Activated CD4-positive, CD25-positive, alpha-beta regulatory T cell treated with anti-CD3 and anti-CD28 coated beads, Interleukin-2, amount 50 U/mL, for 16 hours (primary cell): ENCODE measurements around the gene AP2A2.
A peak's percentile ranks its signal among the peaks of the same experiment; 100 is the strongest.

Experiments
- DNase-seq: peaks from one replicate; pipeline ENCODE4 v3.0.0-alpha.2; 2020; ENCODE audit warnings: low read depth, low spot score

AP2A2 gene

DNA sequence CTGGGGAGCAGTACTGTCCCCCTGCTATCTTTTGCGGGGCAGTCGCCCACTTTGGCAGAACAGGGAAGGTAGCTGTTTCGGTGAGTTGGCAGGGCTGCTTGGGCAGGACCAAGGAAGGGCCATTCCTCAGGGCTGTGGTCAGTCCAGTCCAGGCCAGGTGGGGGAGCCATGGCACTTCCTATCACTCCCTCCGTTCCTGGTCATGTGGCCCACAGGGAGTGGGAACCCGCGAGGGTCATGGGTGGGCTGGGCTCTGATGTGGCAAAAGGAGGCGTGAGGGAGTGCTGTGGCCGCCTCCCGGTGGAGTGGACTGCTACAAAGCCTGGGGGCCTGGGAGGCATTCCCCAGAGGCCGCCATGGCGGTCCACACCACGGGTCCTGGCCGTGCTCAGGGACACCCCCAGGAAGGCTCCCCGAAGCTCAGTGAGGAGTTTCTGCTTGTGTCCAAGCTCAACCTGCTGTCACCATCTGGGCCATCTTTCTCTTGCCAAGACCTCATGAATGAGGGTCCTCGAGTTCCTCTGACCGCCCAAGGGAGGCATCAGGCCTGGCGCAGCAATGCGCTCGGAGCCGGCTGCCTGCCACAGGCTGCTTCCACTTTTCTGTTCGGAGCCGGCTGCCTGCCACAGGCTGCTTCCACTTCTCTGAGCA lies 27.0 kb upstream of the AP2A2 start:
- no peak for DNase-seq

DNA sequence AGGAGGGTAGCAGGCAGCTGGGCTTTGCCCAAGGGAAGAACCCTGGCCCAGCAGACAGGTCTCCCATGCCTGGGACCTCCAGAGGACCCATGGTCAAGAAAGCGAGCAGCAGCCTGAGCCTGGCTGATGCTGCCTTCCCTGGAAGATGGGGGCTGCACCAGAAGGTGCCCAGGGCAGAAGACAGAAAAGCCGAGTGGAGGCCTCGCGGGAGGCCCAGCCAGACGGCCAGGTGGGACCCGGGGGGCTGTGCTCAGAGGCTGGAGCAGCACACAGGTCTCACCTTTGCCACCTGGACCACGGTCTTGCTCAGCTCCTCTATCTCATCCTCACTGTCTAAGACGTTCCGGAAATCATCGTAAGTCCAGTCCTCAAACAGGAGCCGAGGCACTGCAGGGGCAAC lies 25.9 kb upstream of the AP2A2 start:
- no peak for DNase-seq

DNA sequence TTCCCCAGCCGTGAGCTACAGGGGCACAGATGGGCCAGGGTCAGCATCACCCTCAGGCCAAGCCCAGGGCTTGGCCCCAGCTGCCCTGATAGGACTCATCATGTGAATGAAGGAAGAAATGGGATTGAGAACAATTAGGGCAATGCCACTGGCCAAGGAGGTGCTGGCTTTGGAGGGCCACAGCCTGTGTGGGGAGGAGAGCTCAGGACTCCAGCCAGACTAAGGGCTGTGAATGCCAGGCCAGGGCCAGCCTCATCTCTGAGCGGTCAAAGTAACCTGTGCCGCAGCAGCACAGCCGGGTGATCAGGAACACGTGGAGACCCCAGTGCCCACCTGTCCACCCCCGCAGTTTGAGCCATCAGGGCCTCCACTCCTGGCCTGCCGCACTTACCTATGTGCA lies 25.1 kb upstream of the AP2A2 start:
- no peak for DNase-seq

DNA sequence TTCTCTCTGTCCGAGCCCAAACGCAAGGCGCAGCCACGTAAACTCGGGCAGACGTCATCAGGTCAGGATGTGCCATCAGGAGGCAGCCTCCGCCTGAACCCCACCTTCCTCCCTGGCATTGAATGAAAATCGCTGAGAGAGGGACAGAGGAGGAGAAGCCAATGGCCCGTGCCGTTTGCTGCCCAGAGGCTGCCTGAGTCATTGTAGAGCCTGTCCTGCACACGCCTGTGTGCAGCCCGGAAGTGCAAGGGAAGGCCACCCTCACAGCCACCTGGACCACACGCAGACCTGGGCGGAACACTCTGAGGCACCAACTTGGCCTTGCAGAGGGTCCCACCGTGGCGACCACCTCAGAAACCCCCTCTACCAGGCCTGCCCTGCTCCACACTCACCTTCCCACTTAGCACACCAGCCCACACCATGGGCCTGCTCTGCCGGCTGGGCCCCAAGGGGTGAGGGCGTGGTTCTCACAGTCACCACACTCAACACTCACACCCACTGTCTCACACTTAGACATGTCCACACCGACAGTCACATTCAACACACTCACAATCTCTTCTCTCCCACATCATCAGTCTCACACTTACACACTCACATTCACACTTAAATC lies 24.1 kb upstream of the AP2A2 start:
- no peak for DNase-seq

DNA sequence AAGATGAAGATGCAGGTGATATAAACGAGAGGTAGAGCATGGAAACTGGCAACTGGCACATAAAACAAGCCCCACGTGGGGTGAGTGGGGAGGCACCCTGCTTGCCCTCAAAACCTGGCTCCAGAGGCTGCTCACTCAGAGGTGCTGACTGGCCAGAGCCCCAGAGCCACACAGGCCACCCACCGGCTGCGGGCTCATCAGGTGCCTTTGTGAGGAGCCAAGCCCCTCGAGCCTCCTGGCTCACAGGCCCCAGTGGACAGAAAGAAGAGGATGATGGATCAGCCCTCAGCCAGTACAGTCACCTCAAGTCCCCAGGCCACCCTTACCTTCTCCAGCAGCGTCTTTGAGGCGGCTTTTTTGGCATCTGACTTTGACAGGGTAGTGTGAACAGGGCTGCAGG lies 21.3 kb upstream of the AP2A2 start:
- no peak for DNase-seq

DNA sequence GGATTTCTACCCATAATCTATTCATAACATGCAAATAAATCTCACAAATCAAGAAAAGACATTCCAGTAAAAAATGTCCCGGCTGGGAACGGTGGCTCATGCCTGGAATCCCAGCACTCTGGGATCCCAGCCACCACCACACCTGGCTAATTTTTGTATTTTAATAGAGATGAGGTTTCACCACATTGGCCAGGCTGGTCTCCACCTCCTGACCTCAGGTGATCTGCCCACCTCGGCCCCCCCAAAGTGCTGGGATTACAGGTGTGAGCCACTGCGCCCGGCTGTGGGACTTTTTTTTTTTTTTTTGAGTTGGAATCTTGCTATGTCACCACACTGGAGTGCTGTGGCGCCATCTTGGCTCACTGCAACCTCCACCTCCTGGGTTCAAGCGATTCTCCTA lies 19.7 kb upstream of the AP2A2 start:
- DNase-seq: no peak

DNA sequence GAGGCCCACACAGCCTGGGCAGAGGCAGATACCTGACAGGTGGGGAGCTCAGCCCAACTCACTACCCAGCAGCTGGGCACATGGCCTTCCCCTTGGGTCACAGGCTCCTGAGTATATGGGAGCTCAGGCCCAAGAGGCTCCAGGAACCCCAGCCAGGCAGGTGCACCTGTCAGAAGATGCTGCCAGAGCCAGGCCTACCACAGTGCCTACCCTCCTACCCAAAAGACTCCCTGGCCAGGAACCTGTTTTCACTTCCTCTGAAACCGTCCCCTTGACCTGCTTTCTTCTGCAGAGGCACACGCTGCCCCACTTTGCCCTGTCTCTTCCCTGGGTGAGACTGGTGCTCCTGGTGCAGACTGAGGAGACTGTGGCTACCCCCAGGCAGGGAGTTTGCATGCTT lies 18.0 kb upstream of the AP2A2 start:
- no peak for DNase-seq

DNA sequence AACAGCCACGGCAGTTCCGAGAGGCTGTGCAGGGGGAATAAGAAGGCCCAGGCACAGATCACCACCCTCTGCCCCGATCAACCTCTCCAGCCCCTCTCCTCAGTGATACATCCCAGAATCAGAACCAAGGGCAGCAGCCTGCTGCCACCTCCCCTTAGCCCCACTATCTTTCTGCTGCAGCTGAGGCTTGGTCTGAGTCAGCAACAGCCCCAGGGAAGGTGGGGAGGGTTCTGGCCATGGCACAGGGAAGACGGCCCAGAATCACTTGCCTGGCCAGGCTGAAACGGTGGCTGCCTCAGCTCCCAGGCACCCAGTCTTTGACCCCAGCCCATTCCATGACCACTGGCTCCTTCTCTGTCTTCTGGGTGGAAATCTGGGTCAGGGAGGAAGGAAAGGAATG lies 17.4 kb upstream of the AP2A2 start:
- DNase-seq: no peak

DNA sequence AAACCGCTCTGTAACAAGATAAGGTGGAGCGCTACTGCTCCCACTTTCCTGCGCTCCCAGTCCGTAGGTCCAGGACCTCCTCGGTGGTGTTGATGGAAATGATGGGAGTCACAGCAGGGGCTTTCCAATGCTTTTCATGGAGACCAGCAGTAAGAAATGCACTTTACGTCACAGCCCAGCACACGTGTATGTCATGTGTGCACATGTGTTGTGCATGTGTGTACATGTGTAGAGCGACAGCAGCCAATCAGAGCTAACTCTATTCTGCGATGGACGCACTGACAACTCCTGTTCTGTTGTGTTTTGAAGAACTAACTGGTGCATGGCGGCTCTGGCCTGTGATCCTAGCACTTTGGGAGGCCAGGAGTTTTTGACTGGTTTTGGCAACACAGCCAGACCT lies 16.3 kb upstream of the AP2A2 start:
- no peak for DNase-seq

DNA sequence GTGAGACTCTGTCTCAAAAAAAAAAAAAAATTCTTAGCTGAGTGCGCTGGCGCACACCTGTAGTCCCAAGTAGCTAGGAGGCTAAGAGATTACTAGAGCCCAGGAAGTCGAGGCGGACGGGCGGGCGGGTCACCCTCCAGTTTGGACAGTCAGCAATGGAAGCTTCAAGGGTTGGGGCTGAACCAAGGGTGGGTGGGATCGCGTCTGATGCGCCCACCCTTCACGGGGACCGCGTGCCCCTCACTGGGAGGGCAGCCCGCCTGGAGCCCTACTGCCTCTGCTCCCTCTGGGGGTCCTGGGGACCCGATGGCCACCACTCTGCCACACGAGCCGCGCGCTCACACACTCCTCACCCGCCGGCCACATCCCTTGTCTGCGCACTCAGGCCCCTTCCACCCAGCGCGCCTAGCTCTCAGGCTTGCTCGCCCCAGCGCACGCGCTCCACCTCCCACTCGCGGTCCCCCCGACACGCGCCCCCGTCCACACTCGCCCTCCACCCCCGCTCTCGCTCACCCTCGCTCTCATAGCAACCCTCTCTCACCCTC lies 15.6 kb upstream of the AP2A2 start:
- no peak for DNase-seq

DNA sequence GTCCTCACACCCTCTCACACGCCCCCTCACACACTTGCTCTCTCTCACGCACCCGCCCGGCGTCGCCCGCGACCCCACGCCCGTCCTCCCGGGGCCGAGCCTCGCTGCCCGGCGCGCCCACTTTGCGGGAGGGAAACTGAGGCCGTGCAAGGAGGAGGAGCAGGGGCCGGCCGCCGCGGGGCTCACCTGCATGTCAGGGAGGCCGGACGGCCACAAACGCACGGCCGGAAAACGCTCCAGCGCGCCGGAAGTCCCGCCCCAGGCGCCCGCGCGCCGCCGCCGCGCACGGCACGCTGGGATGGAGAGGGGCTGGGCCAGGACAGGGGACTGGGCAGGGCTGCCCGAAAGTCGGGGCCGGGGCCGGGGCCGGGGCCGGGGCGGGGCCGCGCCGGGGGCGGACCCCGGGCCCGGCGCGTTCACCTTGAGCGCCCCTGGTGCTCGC lies 15.1 kb upstream of the AP2A2 start, which contains the start of gene CHID1:
TSS of gene CHID1 (minus strand) at position 222 of the 442 bp plus-strand sequence. CDS start 5,994 bp downstream, outside the sequence.
- peak; percentile 71 for DNase-seq

DNA sequence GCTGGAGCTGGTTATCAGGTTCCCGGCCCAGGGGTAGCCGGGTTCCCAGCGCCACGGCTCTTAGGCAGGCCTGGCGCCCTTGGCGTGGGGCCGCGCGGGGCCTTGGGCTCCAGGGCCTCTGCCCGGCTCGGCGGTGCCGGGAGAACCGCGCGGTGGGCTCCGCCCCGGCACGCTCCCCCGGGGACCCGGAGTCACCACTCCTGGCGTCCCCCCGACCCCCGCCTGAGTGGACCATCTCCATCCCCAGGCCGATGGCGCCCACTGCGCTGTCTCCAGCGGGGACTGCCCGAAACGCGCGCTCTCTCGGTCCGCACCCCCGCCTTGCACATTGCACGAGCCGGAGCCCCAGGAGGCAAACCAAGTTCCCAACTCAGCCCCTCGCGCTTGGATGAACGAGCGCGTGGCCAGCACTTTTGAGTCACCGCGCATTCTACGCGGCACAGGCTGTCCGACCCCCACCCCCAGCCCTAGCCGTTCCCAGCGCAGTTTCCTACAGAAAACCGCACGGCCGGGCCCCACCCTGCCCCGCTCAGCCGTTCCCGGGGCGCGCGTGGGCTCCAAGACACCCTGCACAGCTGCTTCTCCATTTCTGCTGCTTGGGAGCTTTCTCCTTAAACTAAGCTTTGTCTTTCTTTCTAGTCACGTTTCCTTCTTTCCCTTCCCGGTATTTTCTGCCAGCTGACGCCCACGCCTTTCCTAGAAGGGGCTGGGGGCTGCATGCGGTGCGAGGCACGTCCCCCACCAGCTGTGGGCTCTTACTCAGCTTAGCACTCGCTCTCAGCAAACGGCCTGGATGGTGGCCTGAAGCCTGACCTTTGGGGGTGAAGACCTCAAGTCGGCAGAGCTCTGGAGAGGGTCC lies 14.4 kb upstream of the AP2A2 start:
- DNase-seq: no peak

DNA sequence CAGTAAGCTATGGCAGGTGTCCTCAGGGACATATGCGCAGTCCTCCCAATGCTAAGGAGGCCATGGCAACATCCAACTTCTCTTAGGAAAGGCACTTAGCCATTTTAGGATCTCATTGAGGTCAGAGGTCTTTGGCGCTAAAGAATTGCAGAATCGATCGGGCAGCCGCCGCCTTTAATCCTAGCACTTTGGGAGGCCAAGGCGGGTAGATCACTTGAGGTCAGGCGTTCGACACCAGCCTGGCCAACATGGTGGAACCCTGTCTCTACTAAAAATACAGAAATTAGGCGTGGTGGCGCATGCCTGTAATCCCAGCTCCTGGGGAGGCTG lies 13.8 kb upstream of the AP2A2 start:
- DNase-seq: no peak

DNA sequence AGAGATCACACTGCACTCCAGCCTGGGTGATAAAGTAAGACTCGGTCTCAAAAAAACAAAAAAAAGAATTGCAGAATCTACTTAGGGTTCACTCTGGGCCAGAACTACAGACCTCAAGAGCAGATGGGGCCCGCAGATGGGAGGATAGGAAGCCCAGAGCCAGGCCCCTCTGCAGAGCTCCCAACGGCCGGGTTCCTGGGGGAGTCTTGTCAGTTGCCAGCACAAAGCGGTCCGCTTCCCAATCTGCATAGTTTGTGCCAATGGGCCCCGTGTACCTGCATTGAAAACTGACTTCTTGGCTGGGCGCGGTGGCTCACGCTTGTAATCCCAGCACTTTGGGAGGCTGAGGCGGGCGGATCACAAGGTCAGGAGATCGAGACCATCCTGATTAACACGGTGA lies 13.4 kb upstream of the AP2A2 start:
- DNase-seq: no peak

DNA sequence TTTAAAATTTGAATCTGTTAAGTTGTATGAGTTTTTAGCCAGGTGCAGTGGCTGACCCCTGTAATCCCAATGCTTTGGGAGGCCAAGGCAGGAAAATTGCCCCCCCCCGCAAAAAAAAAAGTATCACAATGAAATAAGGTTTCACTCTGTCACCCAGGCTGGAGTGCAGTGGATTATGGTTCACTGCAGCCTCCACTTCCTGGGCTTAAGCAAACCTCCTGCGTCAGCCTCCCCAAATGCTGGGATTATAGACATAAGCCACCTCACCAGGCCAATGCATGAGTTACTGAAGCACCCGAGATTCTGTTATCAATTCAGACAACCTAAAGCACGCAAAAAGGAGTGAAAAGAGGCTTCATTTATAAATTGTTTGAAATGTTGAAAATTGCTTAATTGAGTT lies 12.6 kb upstream of the AP2A2 start:
- DNase-seq: no peak

DNA sequence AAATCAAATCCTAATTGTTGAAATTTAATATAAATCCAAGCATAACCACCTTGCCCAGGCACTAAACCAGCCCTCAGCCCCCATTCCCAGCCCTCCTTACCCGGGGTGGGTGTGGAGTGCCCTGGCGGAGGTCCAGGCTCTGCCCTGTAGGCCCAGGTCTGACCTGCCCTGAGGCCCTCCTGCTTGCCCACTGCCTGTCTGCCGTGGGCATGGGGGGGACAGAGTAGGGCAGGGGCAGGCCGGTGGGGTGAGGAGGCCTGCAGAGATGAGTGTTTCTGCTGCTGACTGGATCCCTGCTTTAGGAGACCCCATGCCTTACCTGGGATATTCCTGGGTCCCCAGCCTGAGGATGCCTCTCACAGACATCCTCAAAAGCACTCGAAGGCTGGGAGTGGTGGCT lies 11.5 kb upstream of the AP2A2 start:
- no peak for DNase-seq

DNA sequence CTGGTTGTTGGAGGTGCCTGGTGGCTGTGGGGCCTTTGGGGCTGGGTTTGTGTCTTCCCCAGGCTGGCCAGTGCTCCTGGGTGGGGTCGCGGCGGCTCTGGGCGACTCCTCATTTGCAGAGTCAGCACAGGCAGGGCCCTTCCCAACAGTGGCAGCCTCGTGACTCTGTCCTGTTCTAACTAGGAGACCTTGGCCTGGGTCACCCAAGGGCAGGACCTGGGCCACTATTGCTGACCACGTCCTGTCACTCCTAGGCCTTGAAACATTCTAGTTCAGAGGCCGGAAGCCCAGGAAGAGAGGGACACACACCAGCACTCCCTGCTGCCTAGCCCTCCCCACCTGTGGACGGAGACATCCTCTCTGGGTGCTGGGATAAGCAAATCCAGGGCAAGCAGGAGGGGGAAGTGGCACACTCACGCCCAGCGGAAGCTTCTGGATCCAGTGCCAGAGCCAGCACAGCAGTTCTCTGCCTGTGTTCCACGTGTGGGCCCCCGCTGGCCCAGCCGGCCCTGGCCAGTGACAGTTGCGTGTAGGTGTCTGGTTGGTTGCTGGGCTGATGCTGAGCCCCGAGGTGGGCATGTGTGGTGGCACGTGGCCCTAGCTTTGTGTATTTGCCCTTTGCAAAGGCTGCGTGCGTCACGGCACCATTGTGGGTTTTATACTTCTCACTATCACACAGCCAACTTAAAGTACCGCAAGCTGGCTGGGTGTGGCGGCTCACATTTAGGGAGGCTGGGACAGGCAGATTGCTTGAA lies 10.7 kb upstream of the AP2A2 start:
- no peak for DNase-seq

DNA sequence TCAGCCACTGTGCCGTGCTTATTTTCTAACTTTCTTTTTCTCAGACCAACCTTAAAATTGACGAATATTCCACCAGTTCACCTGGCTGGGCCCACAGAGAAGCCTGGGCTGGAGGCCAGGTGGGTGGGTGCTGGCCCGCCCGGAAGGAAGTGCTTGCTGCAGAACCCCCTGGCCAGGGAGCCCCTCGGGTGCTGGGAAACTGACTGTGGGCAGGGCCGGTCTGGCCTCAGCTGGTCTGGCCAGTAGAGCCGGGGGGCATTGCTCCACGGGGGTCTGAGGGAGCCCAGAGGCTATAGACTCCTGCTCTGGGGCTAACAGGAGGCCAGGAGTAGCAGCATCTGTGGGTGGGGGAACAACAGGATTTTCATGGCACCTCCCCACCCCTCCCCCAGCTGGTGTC lies 8.2 kb upstream of the AP2A2 start:
- no peak for DNase-seq

DNA sequence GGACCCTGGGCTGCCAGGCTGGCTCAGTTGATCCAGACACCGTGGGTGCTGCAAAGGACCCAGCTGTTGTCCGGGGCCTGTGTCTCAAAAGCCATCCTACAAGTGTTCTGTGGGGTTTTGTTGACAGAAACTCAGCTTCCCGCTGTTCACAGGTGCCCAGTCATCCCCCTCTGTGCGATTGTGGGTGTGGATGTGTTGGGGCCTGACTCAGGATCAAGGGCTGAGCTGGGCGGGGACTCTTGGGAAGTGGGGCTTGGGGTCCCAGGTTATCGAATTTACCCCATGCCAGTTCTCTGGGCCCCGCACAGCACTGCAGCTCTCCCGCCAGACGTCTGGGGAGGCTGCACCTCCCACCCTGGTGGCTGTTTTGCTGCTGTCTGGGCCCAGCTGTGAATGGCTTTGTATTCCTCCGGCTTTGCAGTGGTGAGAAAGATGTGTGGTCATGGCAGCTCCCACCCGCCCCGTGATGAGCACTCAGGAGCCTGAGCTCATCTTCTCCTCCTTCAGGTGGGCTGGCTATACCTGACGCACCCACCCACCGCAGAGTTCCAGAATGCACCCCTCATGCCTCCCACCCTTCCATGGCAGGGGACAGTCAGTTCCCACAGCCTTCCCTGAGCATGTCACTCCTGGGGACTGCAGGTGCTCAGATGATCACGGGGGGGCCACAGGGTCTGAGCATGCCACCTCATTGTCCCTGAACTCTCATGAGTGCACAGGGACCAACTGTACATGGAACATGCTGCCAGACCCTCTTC lies 3.6 kb upstream of the AP2A2 start:
- DNase-seq: no peak

DNA sequence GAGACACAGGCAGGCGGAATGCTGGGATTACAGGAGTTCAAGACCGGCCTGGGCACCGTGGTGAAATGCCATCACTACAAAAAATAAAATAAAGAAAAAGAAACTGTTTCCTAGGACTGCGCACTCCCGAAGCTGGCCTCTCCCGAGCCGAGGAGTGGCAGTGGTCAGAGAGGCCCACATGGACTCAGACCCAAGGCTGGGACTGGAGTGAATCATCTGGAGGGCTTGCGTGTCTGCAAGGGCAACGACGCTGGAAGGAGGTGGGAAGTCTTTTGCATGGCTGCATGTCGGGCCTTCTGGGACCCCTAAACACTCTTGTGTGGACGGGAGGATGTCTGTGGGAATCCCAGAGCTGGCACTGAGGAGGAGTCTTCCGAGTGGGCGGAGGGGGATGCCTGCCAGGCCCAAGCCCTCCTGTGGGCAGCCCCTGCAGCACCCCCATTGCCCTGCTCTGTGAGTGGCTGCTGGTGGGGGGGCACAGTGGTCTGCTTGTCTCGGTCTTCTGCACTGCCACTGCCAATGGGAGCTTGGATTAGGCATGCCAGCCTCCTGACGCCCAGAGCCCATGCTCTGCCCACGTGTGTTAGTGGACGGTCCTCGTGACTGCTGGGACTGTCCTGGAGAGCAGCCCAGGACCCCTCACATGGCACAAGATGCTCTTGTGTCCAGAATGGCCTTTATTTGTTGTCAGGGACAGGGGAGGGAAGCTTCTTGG lies 1.8 kb upstream of the AP2A2 start:
- no peak for DNase-seq
